ENCODE results near the gene ADCY2. TPM values are rescaled to one million over a fixed set of nuclear protein-coding genes. Genes with fewer than 3 reads are reported as not detected.

ADCY2 gene
- total RNA-seq, 1 experiment from 2014 or later, result not detected

- no peaks in the 10 kb centered on the region for H3K4me1 Mint-ChIP-seq (ENCODE audit: low read depth, unreplicated experiment)
- Histone ChIP-seq H3K27me3 (replicated peaks; ENCODE audit: control insufficient read depth, insufficient read depth, low read length) (no peaks in the 10 kb centered on the region), H3K4me3 (ENCODE audit: low read depth, low read length) (no peak overlapping the region), H3K36me3 (ENCODE audit: control insufficient read depth, insufficient read depth, low read length) (no peaks in the 10 kb centered on the region), H3K9me3 (no peaks in the 10 kb centered on the region), H3K4me1 (no peaks in the 10 kb centered on the region)
- no peaks in the 10 kb centered on the region for H3K27me3 Mint-ChIP-seq (ENCODE audit: insufficient read depth, unreplicated experiment)
- TF ChIP-seq, protein P1, sequence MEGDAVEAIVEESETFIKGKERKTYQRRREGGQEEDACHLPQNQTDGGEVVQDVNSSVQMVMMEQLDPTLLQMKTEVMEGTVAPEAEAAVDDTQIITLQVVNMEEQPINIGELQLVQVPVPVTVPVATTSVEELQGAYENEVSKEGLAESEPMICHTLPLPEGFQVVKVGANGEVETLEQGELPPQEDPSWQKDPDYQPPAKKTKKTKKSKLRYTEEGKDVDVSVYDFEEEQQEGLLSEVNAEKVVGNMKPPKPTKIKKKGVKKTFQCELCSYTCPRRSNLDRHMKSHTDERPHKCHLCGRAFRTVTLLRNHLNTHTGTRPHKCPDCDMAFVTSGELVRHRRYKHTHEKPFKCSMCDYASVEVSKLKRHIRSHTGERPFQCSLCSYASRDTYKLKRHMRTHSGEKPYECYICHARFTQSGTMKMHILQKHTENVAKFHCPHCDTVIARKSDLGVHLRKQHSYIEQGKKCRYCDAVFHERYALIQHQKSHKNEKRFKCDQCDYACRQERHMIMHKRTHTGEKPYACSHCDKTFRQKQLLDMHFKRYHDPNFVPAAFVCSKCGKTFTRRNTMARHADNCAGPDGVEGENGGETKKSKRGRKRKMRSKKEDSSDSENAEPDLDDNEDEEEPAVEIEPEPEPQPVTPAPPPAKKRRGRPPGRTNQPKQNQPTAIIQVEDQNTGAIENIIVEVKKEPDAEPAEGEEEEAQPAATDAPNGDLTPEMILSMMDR (IDR thresholded peaks at IDR 0.05; ENCODE audit: insufficient read depth in 1 of 2, low read depth in 1 of 2, low read length in 1 of 2, severe bottlenecking in 1 of 2, unreplicated experiment in 1 of 2), result no peak
- ChIA-PET POLR2A (no interaction called here), CTCF (no interaction called here)
- intact Hi-C loops (cut with micrococcal nuclease; ENCODE audit: unreplicated experiment), result loop anchor here (10.0 kb wide), 1 partner anchor 203 kb away; no protein-coding TSS in a partner anchor
- no peaks in the 10 kb centered on the region for H3K36me3 Mint-ChIP-seq (ENCODE audit: insufficient read depth, unreplicated experiment)
- H3K4me3 Mint-ChIP-seq (ENCODE audit: unreplicated experiment), result no peak overlapping the region
- no peak overlapping the region for H3K27ac Mint-ChIP-seq (ENCODE audit: unreplicated experiment)
- no peaks in the 10 kb centered on the region for H3K9me3 Mint-ChIP-seq (ENCODE audit: unreplicated experiment)
- BruUV-seq (replicated peaks), result no TSS peak
- DNase-seq, result no peak
Observed at GRCh38 chr5:7611518-7611917, 215.6 kb downstream of the ADCY2 start.

GRCh38 chr5:7615566-7616061, 219.7 kb downstream of the ADCY2 start:
- BruUV-seq (replicated peaks), result no TSS peak
- no peaks in the 10 kb centered on the region for H3K9me3 Mint-ChIP-seq (ENCODE audit: unreplicated experiment)
- ChIA-PET POLR2A (no interaction called here), CTCF (no interaction called here)
- Histone ChIP-seq H3K4me3 (ENCODE audit: low read depth, low read length) (no peak overlapping the region), H3K27me3 (replicated peaks; ENCODE audit: control insufficient read depth, insufficient read depth, low read length) (no peaks in the 10 kb centered on the region), H3K36me3 (ENCODE audit: control insufficient read depth, insufficient read depth, low read length) (no peaks in the 10 kb centered on the region), H3K9me3 (no peaks in the 10 kb centered on the region), H3K4me1 (no peaks in the 10 kb centered on the region)
- no peaks in the 10 kb centered on the region for H3K36me3 Mint-ChIP-seq (ENCODE audit: insufficient read depth, unreplicated experiment)
- no peak overlapping the region for H3K27ac Mint-ChIP-seq (ENCODE audit: unreplicated experiment)
- TF ChIP-seq, protein P1 (IDR thresholded peaks at IDR 0.05; ENCODE audit: insufficient read depth in 1 of 2, low read depth in 1 of 2, low read length in 1 of 2, severe bottlenecking in 1 of 2, unreplicated experiment in 1 of 2), result no peak
- no peaks in the 10 kb centered on the region for H3K4me1 Mint-ChIP-seq (ENCODE audit: low read depth, unreplicated experiment)
- intact Hi-C loops (cut with micrococcal nuclease; ENCODE audit: unreplicated experiment), result loop anchor here (10.0 kb wide), 1 partner anchor 199 kb away; no protein-coding TSS in a partner anchor
- H3K27me3 Mint-ChIP-seq (ENCODE audit: insufficient read depth, unreplicated experiment), result no peaks in the 10 kb centered on the region
- no peak for DNase-seq
- H3K4me3 Mint-ChIP-seq (ENCODE audit: unreplicated experiment), result no peak overlapping the region

- no peaks in the 10 kb centered on the region for H3K36me3 ChIP-seq (ENCODE audit: control insufficient read depth, insufficient read depth, low read length)
- BruUV-seq (replicated peaks), result no TSS peak
- ChIA-PET CTCF (no interaction called here), POLR2A (no interaction called here)
- Mint-ChIP-seq H3K27me3 (ENCODE audit: insufficient read depth, unreplicated experiment) (no peaks in the 10 kb centered on the region), H3K4me1 (ENCODE audit: low read depth, unreplicated experiment) (no peaks in the 10 kb centered on the region), H3K27ac (ENCODE audit: unreplicated experiment) (no peak overlapping the region), H3K4me3 (ENCODE audit: unreplicated experiment) (no peak overlapping the region), H3K36me3 (ENCODE audit: insufficient read depth, unreplicated experiment) (no peaks in the 10 kb centered on the region), H3K9me3 (ENCODE audit: unreplicated experiment) (no peaks in the 10 kb centered on the region)
- DNase-seq, result no peak
- H3K27me3 ChIP-seq (replicated peaks; ENCODE audit: control insufficient read depth, insufficient read depth, low read length), result no peaks in the 10 kb centered on the region
- no peaks in the 10 kb centered on the region for H3K4me1 ChIP-seq
- H3K9me3 ChIP-seq, result no peaks in the 10 kb centered on the region
- intact Hi-C loops (cut with micrococcal nuclease; ENCODE audit: unreplicated experiment), result loop anchor here (10.0 kb wide), 1 partner anchor 198 kb away; no protein-coding TSS in a partner anchor
- TF ChIP-seq, protein P1 (IDR thresholded peaks at IDR 0.05; ENCODE audit: insufficient read depth in 1 of 2, low read depth in 1 of 2, low read length in 1 of 2, severe bottlenecking in 1 of 2, unreplicated experiment in 1 of 2), result no peak
- no peak overlapping the region for H3K4me3 ChIP-seq (ENCODE audit: low read depth, low read length)
Observed at GRCh38 chr5:7616897-7617296, 221.0 kb downstream of the ADCY2 start.

Measured in Caco-2 (cell line).